Measurements from ENCODE around the gene ZNRD2. TPM values are rescaled to one million over a fixed set of nuclear protein-coding genes. Genes with fewer than 3 reads are reported as not detected.
A peak's percentile ranks its signal among the peaks of the same experiment; 100 is the strongest.

Gene ZNRD2
- total RNA-seq, 4 donors from 2014 or later = 41.9 to 62.9 (median 50.6) TPM

DNA sequence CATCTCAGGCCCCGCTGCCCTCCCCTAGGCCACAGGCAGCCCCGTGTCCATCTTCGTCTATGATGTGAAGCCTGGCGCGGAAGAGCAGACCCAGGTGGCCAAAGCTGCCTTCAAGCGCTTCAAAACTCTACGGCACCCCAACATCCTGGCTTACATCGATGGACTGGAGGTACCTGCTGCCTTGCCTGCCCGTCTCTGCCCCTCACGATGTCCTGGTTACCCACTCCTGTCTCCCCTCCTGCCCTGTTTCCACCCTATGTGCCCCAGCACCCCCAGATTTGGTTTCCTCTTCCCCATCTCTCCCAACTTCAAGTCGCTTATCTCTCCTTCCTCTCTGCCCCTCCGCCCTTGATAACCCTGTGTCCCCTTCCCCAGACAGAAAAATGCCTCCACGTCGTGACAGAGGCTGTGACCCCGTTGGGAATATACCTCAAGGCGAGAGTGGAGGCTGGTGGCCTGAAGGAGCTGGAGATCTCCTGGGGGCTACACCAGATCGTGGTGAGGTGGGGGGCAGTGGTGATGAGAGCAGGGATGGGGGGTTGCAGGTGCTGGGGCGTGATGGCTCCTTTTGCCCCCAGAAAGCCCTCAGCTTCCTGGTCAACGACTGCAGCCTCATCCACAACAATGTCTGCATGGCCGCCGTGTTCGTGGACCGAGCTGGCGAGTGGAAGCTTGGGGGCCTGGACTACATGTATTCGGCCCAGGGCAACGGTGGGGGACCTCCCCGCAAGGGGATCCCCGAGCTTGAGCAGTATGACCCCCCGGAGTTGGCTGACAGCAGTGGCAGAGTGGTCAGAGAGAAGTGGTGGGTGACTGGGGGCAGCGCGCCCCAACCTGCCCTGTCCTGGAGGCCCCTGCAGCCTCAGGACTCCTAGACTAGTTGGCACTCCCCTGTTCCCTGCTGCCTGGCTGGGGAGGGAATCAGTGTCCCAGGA lies 44.5 kb upstream of the ZNRD2 start:
- intact Hi-C loops (cut with DNase I; ENCODE audit: low total_unique reads) = no loop called here
- 40 to 43% methylated on average over 28 to 31 of the region's 31 CpGs for WGBS, 2 donors
- no peak for DNase-seq (ENCODE audit: low spot score in 2 of 2)
- peak overlapping the region; percentile 96 for H3K4me3 ChIP-seq (ENCODE audit: low read depth, poor library complexity, severe bottlenecking)
- no peak for TF ChIP-seq POLR2A (IDR thresholded peaks at IDR 0.05)
- TF ChIP-seq, protein P1, sequence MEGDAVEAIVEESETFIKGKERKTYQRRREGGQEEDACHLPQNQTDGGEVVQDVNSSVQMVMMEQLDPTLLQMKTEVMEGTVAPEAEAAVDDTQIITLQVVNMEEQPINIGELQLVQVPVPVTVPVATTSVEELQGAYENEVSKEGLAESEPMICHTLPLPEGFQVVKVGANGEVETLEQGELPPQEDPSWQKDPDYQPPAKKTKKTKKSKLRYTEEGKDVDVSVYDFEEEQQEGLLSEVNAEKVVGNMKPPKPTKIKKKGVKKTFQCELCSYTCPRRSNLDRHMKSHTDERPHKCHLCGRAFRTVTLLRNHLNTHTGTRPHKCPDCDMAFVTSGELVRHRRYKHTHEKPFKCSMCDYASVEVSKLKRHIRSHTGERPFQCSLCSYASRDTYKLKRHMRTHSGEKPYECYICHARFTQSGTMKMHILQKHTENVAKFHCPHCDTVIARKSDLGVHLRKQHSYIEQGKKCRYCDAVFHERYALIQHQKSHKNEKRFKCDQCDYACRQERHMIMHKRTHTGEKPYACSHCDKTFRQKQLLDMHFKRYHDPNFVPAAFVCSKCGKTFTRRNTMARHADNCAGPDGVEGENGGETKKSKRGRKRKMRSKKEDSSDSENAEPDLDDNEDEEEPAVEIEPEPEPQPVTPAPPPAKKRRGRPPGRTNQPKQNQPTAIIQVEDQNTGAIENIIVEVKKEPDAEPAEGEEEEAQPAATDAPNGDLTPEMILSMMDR (IDR thresholded peaks at IDR 0.05) = no peak

DNA sequence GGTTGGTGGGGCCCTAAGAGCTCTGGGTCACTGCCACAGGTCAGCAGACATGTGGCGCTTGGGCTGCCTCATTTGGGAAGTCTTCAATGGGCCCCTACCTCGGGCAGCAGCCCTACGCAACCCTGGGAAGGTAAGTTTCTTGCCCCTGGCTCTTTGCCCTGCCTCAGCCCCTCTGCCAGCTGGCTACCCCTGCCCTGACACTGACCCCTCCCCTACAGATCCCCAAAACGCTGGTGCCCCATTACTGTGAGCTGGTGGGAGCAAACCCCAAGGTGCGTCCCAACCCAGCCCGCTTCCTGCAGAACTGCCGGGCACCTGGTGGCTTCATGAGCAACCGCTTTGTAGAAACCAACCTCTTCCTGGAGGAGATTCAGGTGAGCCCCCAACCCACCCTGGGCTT lies 43.5 kb upstream of the ZNRD2 start:
- intact Hi-C loops (cut with DNase I; ENCODE audit: low total_unique reads) = no loop called here
- WGBS, 2 donors = 83 to 91% methylated on average over 7 to 8 of the region's 8 CpGs
- H3K4me3 ChIP-seq (ENCODE audit: low read depth, poor library complexity, severe bottlenecking) = no peak overlapping the region
- DNase-seq (ENCODE audit: low spot score in 2 of 2) = no peak
- no peak for TF ChIP-seq POLR2A (IDR thresholded peaks at IDR 0.05)
- TF ChIP-seq, protein P1 (IDR thresholded peaks at IDR 0.05) = no peak

DNA sequence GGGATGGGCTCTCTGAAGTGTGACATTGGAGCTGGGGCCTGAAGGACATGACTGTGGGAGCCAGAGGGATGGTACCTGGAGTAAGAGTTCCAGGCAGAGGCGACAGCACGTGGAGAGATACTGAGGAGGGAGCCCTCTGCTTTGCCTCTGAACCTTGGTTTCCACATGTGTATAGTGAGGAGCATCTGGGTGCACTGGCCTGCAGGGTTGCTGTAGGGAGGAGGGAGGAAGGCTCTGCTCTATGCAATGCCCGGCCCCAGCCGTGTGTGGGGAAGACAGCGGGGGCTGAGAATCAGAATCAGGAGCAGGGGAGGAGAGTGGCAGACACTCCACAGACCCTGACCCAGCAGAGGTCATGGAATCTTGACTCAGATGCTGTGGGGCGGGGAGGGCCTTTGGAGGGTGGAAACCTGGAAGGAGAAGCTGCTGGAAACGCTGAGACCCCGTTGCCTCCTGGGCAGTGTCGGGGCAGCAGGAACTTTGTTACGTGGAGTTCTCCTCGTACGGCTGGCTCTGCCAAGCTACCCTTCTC lies 41.4 kb upstream of the ZNRD2 start:
- intact Hi-C loops (cut with DNase I; ENCODE audit: low total_unique reads) = no loop called here
- no peak for TF ChIP-seq POLR2A (IDR thresholded peaks at IDR 0.05)
- TF ChIP-seq, protein P1 (IDR thresholded peaks at IDR 0.05) = no peak
- WGBS, 2 donors = 86 to 91% methylated on average over 12 of the region's 12 CpGs
- no peak for DNase-seq (ENCODE audit: low spot score in 2 of 2)
- H3K4me3 ChIP-seq (ENCODE audit: low read depth, poor library complexity, severe bottlenecking) = no peak overlapping the region

DNA sequence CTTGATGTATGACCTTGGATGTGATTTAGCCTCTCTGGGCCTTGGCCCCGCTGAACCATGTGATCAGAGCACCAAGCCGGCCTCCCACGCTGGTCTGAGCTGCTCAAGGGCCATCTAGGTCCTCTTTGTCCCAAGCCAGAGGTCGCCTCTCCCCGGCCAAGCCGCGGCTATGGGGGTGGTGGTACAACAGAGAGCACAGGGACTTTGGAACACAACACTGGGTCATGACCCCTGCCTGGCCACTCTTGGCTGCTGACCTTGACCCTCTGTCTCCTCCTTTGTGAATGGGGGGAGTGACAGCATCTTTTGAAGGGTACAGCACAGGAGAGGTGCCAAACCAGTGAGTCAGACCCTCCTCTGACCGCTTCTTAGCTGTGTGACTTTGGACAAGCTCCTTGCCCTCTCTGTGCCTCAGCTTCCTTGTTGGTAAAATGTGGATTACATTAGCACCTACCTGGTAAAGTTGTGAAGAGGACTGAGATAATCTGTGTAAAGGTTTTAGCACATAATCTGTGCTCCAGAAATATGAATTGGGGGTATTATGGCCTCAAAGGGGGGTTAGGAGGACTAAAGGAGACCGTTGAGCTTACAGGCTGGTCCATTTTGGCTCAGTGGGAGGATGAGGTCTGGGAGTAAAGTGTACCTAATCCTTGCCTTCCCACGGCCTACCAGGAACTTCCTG lies 40.7 kb upstream of the ZNRD2 start:
- H3K4me3 ChIP-seq (ENCODE audit: low read depth, poor library complexity, severe bottlenecking) = no peak overlapping the region
- intact Hi-C loops (cut with DNase I; ENCODE audit: low total_unique reads) = no loop called here
- 85 to 87% methylated on average over 10 of the region's 10 CpGs for WGBS, 2 donors
- TF ChIP-seq POLR2A (IDR thresholded peaks at IDR 0.05) = no peak
- no peak for DNase-seq (ENCODE audit: low spot score in 2 of 2)

DNA sequence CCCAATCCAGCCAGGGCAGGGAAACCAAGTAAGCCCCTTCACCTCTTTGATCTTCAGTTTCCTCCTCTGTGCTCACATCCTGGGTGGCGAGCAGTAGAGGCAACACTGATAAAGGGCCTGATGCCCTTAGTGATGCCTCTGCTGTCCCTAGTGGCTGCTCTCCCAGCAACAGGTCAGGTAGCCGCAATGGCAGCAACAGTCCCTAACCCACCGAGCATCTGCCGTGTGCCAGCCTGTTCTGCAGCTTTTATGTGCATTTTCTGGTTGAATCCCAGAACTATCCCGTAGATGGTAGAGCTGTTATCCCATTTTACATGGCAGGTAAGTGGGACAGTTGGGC lies 40.1 kb upstream of the ZNRD2 start:
- no peak overlapping the region for H3K4me3 ChIP-seq (ENCODE audit: low read depth, poor library complexity, severe bottlenecking)
- DNase-seq (ENCODE audit: low spot score in 2 of 2) = no peak
- TF ChIP-seq, protein P1 (IDR thresholded peaks at IDR 0.05) = no peak
- TF ChIP-seq POLR2A (IDR thresholded peaks at IDR 0.05) = no peak
- intact Hi-C loops (cut with DNase I; ENCODE audit: low total_unique reads) = no loop called here
- WGBS, 2 donors = 88 to 92% methylated on average over 2 to 5 of the region's 5 CpGs

DNA sequence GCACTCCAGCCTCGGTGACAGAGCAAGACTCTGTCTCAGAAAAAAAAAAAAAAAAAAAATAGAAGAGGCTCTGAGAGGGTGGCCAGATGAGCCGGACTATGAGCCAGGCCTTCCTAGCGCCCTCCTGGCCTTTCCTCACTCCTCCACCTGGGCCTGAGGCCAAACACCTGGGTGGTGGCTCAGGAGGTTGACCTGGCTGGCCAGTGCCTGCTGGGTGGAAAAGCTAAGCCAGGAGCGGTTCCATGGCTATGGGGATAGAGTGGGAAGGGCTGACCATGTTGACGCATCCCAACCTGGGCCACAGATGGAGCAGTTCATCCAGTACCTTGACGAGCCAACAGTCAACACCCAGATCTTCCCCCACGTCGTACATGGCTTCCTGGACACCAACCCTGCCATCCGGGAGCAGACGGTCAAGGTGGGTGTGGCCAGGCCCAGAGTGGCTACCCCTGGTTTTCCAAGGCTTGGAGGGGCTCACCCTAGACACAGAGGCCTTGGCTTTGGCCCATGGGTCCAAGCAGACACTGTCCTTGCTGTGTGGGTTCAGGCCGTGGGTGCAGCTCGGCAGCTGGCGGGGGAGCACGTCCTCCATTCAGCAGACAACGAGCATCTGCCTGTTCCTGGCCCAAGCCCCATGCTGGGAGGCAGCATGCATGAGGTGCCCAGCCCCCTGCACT lies 37.8 kb upstream of the ZNRD2 start:
- intact Hi-C loops (cut with DNase I; ENCODE audit: low total_unique reads) = no loop called here
- no peak for DNase-seq (ENCODE audit: low spot score in 2 of 2)
- H3K4me3 ChIP-seq (ENCODE audit: low read depth, poor library complexity, severe bottlenecking) = no peak overlapping the region
- TF ChIP-seq, protein P1 (IDR thresholded peaks at IDR 0.05) = no peak
- TF ChIP-seq POLR2A (IDR thresholded peaks at IDR 0.05) = no peak
- WGBS, 2 donors = 81 to 90% methylated on average over 11 to 13 of the region's 15 CpGs
